HCT116 (cell line): ENCODE results near the gene TMEM191B.
"Not testable (repeated sequence)": the region's sequence is repeated elsewhere in the genome, so short reads cannot be mapped to it uniquely, and the experiment has no call there.

Experiments
- ELF1 ChIP-seq: IDR thresholded peaks from 2 replicates; pipeline ENCODE4 v1.6.1; 2012; ENCODE audit warnings: low read depth, borderline replicate concordance
- EZH2 ChIP-seq: fragments of 200-600 bp; sonication (generic); IDR thresholded peaks from 2 replicates; pipeline ENCODE4 v1.6.1; 2017; ENCODE audit warnings: antibody characterized with exemption, mixed run types
- MAX ChIP-seq: IDR thresholded peaks from 2 replicates; pipeline ENCODE4 v1.6.1; 2012
- RAD21 ChIP-seq: IDR thresholded peaks from 2 replicates; pipeline ENCODE4 v1.6.1; 2012; ENCODE audit warnings: low read depth, mild to moderate bottlenecking
- YY1 ChIP-seq: IDR thresholded peaks from 2 replicates; pipeline ENCODE4 v1.6.1; 2011; ENCODE audit warnings: low read length, low read depth, moderate library complexity, mild to moderate bottlenecking; ENCODE audit not compliant: insufficient replicate concordance; ENCODE audit errors: extremely low read depth

- TF ChIP-seq ELF1, EZH2, MAX, RAD21, YY1: not testable (repeated sequence)
These were observed 43.1 kb downstream of the TMEM191B start for GRCh38 chr22:18570509-18571246.
